ENCODE measurements around the gene CFAP97. TPM values are rescaled to one million over a fixed set of nuclear protein-coding genes. Genes with fewer than 3 reads are reported as not detected.
A peak's percentile ranks its signal among the peaks of the same experiment; 100 is the strongest.

Gene CFAP97
- total RNA-seq, 1 experiment from 2014 or later, result 19.7 TPM

GRCh38 chr4:185194924-185195888 is 8.6 kb downstream of the CFAP97 start:
- Histone ChIP-seq H3K9me3 (replicated peaks) (no peaks in the 10 kb centered on the region), H3K36me3 (no peaks in the 10 kb centered on the region; the same call in 1 of the 2 replicates), H3K27me3 (no peaks in the 10 kb centered on the region), H3K27ac (no peak overlapping the region), H3K4me3 (no peak overlapping the region), H3K4me1 (no peaks in the 10 kb centered on the region)
- DNase-seq, result no peak

GRCh38 chr4:185192059-185192458 is 11.7 kb downstream of the CFAP97 start:
- Histone ChIP-seq H3K27me3 (no peaks in the 10 kb centered on the region), H3K4me1 (no peaks in the 10 kb centered on the region), H3K4me3 (no peak overlapping the region), H3K9me3 (replicated peaks) (no peaks in the 10 kb centered on the region), H3K27ac (no peak overlapping the region), H3K36me3 (no peaks in the 10 kb centered on the region; the same call in 1 of the 2 replicates)
- no peak for DNase-seq

GRCh38 chr4:185190306-185190856 is 13.4 kb downstream of the CFAP97 start:
- DNase-seq, result no peak
- Histone ChIP-seq H3K27ac (no peak overlapping the region), H3K27me3 (no peaks in the 10 kb centered on the region), H3K4me1 (no peaks in the 10 kb centered on the region), H3K9me3 (replicated peaks) (no peaks in the 10 kb centered on the region), H3K4me3 (no peak overlapping the region), H3K36me3 (no peaks in the 10 kb centered on the region; the same call in 1 of the 2 replicates)

- Histone ChIP-seq H3K9me3 (replicated peaks) (no peaks in the 10 kb centered on the region), H3K27me3 (no peaks in the 10 kb centered on the region), H3K36me3 (no peaks in the 10 kb centered on the region; the same call in 1 of the 2 replicates), H3K4me1 (no peaks in the 10 kb centered on the region), H3K27ac (no peak overlapping the region), H3K4me3 (no peak overlapping the region)
- DNase-seq, result no peak
Observed at GRCh38 chr4:185189606-185190305, 14.0 kb downstream of the CFAP97 start.

GRCh38 chr4:185186769-185187168 is 17.0 kb downstream of the CFAP97 start:
- Histone ChIP-seq H3K27ac (no peak overlapping the region), H3K4me3 (no peak overlapping the region), H3K4me1 (no peaks in the 10 kb centered on the region), H3K9me3 (replicated peaks) (no peaks in the 10 kb centered on the region), H3K36me3 (no peaks in the 10 kb centered on the region; the same call in 1 of the 2 replicates), H3K27me3 (no peaks in the 10 kb centered on the region)
- no peak for DNase-seq

GRCh38 chr4:185183622-185184281 is 20.0 kb downstream of the CFAP97 start:
- Histone ChIP-seq H3K9me3 (replicated peaks) (no peaks in the 10 kb centered on the region), H3K4me3 (no peak overlapping the region), H3K4me1 (no peaks in the 10 kb centered on the region), H3K27ac (no peak overlapping the region), H3K27me3 (no peaks in the 10 kb centered on the region), H3K36me3 (no peaks in the 10 kb centered on the region; the same call in 1 of the 2 replicates)
- DNase-seq, result peak; percentile 73 to 88

- Histone ChIP-seq H3K4me3 (no peak overlapping the region), H3K9me3 (replicated peaks) (no peaks in the 10 kb centered on the region), H3K4me1 (no peaks in the 10 kb centered on the region), H3K27me3 (no peaks in the 10 kb centered on the region), H3K27ac (no peak overlapping the region), H3K36me3 (no peaks in the 10 kb centered on the region; the same call in 1 of the 2 replicates)
- no peak for DNase-seq
Observed at GRCh38 chr4:185182239-185182638, 21.6 kb downstream of the CFAP97 start.

- H3K36me3 ChIP-seq, result no peaks in the 10 kb centered on the region; the same call in 1 of the 2 replicates
- H3K27me3 ChIP-seq, result no peaks in the 10 kb centered on the region
- no peaks in the 10 kb centered on the region for H3K9me3 ChIP-seq (replicated peaks)
- H3K4me3 ChIP-seq, result no peak overlapping the region
- DNase-seq, result no peak
- H3K27ac ChIP-seq, result no peak overlapping the region
- no peaks in the 10 kb centered on the region for H3K4me1 ChIP-seq
Observed at GRCh38 chr4:185179488-185179887, 24.3 kb downstream of the CFAP97 start.

GRCh38 chr4:185171373-185172071 is 32.3 kb downstream of the CFAP97 start:
- no peak for DNase-seq
- no peaks in the 10 kb centered on the region for H3K27me3 ChIP-seq
- no peaks in the 10 kb centered on the region for H3K4me1 ChIP-seq
- no peak overlapping the region for H3K4me3 ChIP-seq
- H3K36me3 ChIP-seq, result no peaks in the 10 kb centered on the region; the same call in 1 of the 2 replicates
- no peaks in the 10 kb centered on the region for H3K9me3 ChIP-seq (replicated peaks)
- no peak overlapping the region for H3K27ac ChIP-seq

GRCh38 chr4:185167234-185167633 is 36.6 kb downstream of the CFAP97 start:
- H3K4me3 ChIP-seq, result no peak overlapping the region

GRCh38 chr4:185165605-185166063 is 38.2 kb downstream of the CFAP97 start:
- no peaks in the 10 kb centered on the region; the same call in 1 of the 2 replicates for H3K36me3 ChIP-seq
- no peaks in the 10 kb centered on the region for H3K4me1 ChIP-seq
- no peak overlapping the region for H3K27ac ChIP-seq
- no peak overlapping the region for H3K4me3 ChIP-seq
- no peaks in the 10 kb centered on the region for H3K9me3 ChIP-seq (replicated peaks)
- DNase-seq, result no peak
- no peaks in the 10 kb centered on the region for H3K27me3 ChIP-seq

More at GRCh38 chr4:185167234-185167633, 36.6 kb downstream of the CFAP97 start:
- Histone ChIP-seq H3K36me3 (no peaks in the 10 kb centered on the region; the same call in 1 of the 2 replicates), H3K27me3 (no peaks in the 10 kb centered on the region), H3K4me1 (no peaks in the 10 kb centered on the region), H3K9me3 (replicated peaks) (no peaks in the 10 kb centered on the region), H3K27ac (no peak overlapping the region)
- DNase-seq, result no peak

- no peak overlapping the region for H3K4me3 ChIP-seq
- no peaks in the 10 kb centered on the region for H3K27me3 ChIP-seq
- H3K36me3 ChIP-seq, result no peaks in the 10 kb centered on the region
- no peaks in the 10 kb centered on the region for H3K4me1 ChIP-seq
- H3K27ac ChIP-seq, result no peak overlapping the region
- DNase-seq, result no peak
- H3K9me3 ChIP-seq (replicated peaks), result no peaks in the 10 kb centered on the region
Observed at GRCh38 chr4:185151296-185151695, 52.5 kb downstream of the CFAP97 start.

- no peaks in the 10 kb centered on the region for H3K27me3 ChIP-seq
- H3K4me1 ChIP-seq, result no peaks in the 10 kb centered on the region
- no peaks in the 10 kb centered on the region for H3K36me3 ChIP-seq
- no peaks in the 10 kb centered on the region for H3K9me3 ChIP-seq (replicated peaks)
- no peak for DNase-seq
- H3K27ac ChIP-seq, result no peak overlapping the region
- H3K4me3 ChIP-seq, result no peak overlapping the region
Observed at GRCh38 chr4:185149392-185149791, 54.4 kb downstream of the CFAP97 start.

GRCh38 chr4:185145572-185145971 is 58.2 kb downstream of the CFAP97 start:
- H3K9me3 ChIP-seq (replicated peaks), result no peaks in the 10 kb centered on the region
- H3K27me3 ChIP-seq, result no peaks in the 10 kb centered on the region
- H3K4me3 ChIP-seq, result no peak overlapping the region
- H3K27ac ChIP-seq, result no peak overlapping the region
- H3K36me3 ChIP-seq, result no peaks in the 10 kb centered on the region
- no peaks in the 10 kb centered on the region for H3K4me1 ChIP-seq
- DNase-seq, result no peak
